Activated CD4-positive, alpha-beta T cell treated with anti-CD3 and anti-CD28 coated beads for 36 hours (primary cell): ENCODE data around the gene BEST1. TPM values are rescaled to one million over a fixed set of nuclear protein-coding genes. Genes with fewer than 3 reads are reported as not detected.
A peak's percentile ranks its signal among the peaks of the same experiment; 100 is the strongest.

Experiments used
- ATAC-seq: fragments of 200-7000 bp; cut with Tn5 transposase; one replicate; pipeline ENCODE4 v1.10.0; 2021; ENCODE audit warnings: mild to moderate bottlenecking, moderate library complexity
- CTCF ChIA-PET: fragments of 350-600 bp; sonication (Branson Sonifier 250); formaldehyde crosslinking; loops from one replicate; lab custom pipeline; 2021; ENCODE audit warnings: antibody characterized with exemption; lab: Charles Lee
- POLR2A ChIA-PET: fragments of 350-600 bp; sonication (Branson Sonifier 250); formaldehyde crosslinking; loops from one replicate; lab custom pipeline; 2021; ENCODE audit warnings: antibody characterized with exemption, inconsistent platforms; lab: Charles Lee
- DNase-seq: peaks from one replicate; pipeline ENCODE4 v3.0.0-alpha.2; 2020
- H3K27ac Mint-ChIP-seq: one replicate; pipeline ENCODE4 v1.8.0; 2021; ENCODE audit warnings: mixed read lengths
- H3K27me3 Mint-ChIP-seq: one replicate; pipeline ENCODE4 v1.8.0; 2021; ENCODE audit warnings: mixed read lengths
- H3K36me3 Mint-ChIP-seq: one replicate; pipeline ENCODE4 v1.8.0; 2021; ENCODE audit warnings: low read depth, mixed read lengths
- H3K4me1 Mint-ChIP-seq: one replicate; pipeline ENCODE4 v1.8.0; 2021; ENCODE audit warnings: mixed read lengths
- H3K4me3 Mint-ChIP-seq: one replicate; pipeline ENCODE4 v1.8.0; 2021; ENCODE audit warnings: mild to moderate bottlenecking, moderate library complexity, mixed read lengths
- H3K9me3 Mint-ChIP-seq: one replicate; pipeline ENCODE4 v1.8.0; 2021; ENCODE audit warnings: low read depth, mixed read lengths
- intact Hi-C, 2 experiments: fragments of 100-400 bp; cut with DNase I in 1 of 2; cut with micrococcal nuclease in 1 of 2; formaldehyde crosslinking; loops; one replicate each; pipeline versions ENCODE4 v1.14.2 to v1.15.1; 2022 to 2024; cut with DNase I, micrococcal nuclease
- total RNA-seq, 2 experiments: library from RNA; stranded (reverse); gene quantifications; one replicate each; pipeline ENCODE4 v1.2.3, GENCODE V29; 2021

Gene BEST1
- total RNA-seq: under 1 TPM; 0.37 to 0.65 TPM

GRCh38 chr11:61950035-61950547 lies at the start of gene BEST1:
Gene BEST1, plus strand, starts transcription at chr11:61950351. Its CDS starts 1,456 bp downstream, at chr11:61951807.
- ChIA-PET POLR2A (interaction anchor here (1.0 to 1.2 kb wide), 2 partner anchors 13 to 18 kb away, joined by 3 to 5 read pairs; partner anchors contain the start of gene FTH1), CTCF (interaction anchor here (0.6 to 5.9 kb wide), 12 partner anchors 13 to 158 kb away, joined by 3 to 67 read pairs (median 4); no protein-coding TSS in a partner anchor)
- H3K4me1 Mint-ChIP-seq: peaks cover 5% of the 10 kb centered on the region
- DNase-seq (no peak), ATAC-seq (no peak)
- peaks cover 12% of the 10 kb centered on the region for H3K27me3 Mint-ChIP-seq
- H3K4me3 Mint-ChIP-seq: no peak within 1 kb of the TSS
- peak within 1 kb of the TSS; percentile 72 for H3K27ac Mint-ChIP-seq
- no peaks in the 10 kb centered on the region for H3K36me3 Mint-ChIP-seq
- no peaks in the 10 kb centered on the region for H3K9me3 Mint-ChIP-seq
- intact Hi-C loops: no loop called here

- intact Hi-C loops: no loop called here
- ATAC-seq (no peak), DNase-seq (no peak)
- POLR2A ChIA-PET: no interaction called here
- H3K9me3 Mint-ChIP-seq: no peaks in the 10 kb centered on the region
- H3K36me3 Mint-ChIP-seq: no peaks in the 10 kb centered on the region
- no peak overlapping the region for H3K27ac Mint-ChIP-seq
- H3K4me3 Mint-ChIP-seq: no peak overlapping the region
- H3K4me1 Mint-ChIP-seq: peaks cover 3% of the 10 kb centered on the region
- no peaks in the 10 kb centered on the region for H3K27me3 Mint-ChIP-seq
- CTCF ChIA-PET: interaction anchor here (0.5 to 11.6 kb wide), 6 partner anchors 41 to 1636 kb away, joined by 4 to 232 read pairs (median 38); no protein-coding TSS in a partner anchor
Observed at GRCh38 chr11:61901397-61901796, 48.8 kb upstream of the BEST1 start.

- Mint-ChIP-seq H3K36me3 (no peaks in the 10 kb centered on the region), H3K27me3 (no peaks in the 10 kb centered on the region), H3K27ac (no peak overlapping the region), H3K9me3 (no peaks in the 10 kb centered on the region), H3K4me3 (no peak overlapping the region), H3K4me1 (peaks cover 3% of the 10 kb centered on the region)
- DNase-seq (no peak), ATAC-seq (no peak)
- intact Hi-C loops: no loop called here
- POLR2A ChIA-PET: no interaction called here
- CTCF ChIA-PET: interaction anchor here (0.7 to 11.6 kb wide), 9 partner anchors 21 to 375 kb away, joined by 3 to 232 read pairs (median 4); no protein-coding TSS in a partner anchor
Observed at GRCh38 chr11:61902313-61902712, 47.8 kb upstream of the BEST1 start.

GRCh38 chr11:61903845-61904244 lies 46.3 kb upstream of the BEST1 start:
- CTCF ChIA-PET: interaction anchor here (8.9 to 11.6 kb wide), 3 partner anchors 43 to 204 kb away, joined by 70 to 232 read pairs (median 151); no protein-coding TSS in a partner anchor
- DNase-seq (no peak), ATAC-seq (no peak)
- intact Hi-C loops: no loop called here
- POLR2A ChIA-PET: no interaction called here
- no peaks in the 10 kb centered on the region for H3K9me3 Mint-ChIP-seq
- H3K27me3 Mint-ChIP-seq: no peaks in the 10 kb centered on the region
- no peak overlapping the region for H3K4me3 Mint-ChIP-seq
- no peak overlapping the region for H3K27ac Mint-ChIP-seq
- no peaks in the 10 kb centered on the region for H3K36me3 Mint-ChIP-seq
- H3K4me1 Mint-ChIP-seq: peaks cover 3% of the 10 kb centered on the region

GRCh38 chr11:61904539-61905048 lies 45.6 kb upstream of the BEST1 start:
- H3K9me3 Mint-ChIP-seq: no peaks in the 10 kb centered on the region
- intact Hi-C loops: no loop called here

GRCh38 chr11:61905067-61905696 lies 45.0 kb upstream of the BEST1 start:
- DNase-seq: no peak
- Mint-ChIP-seq H3K36me3 (no peaks in the 10 kb centered on the region), H3K27ac (no peak overlapping the region), H3K9me3 (no peaks in the 10 kb centered on the region), H3K4me1 (no peaks in the 10 kb centered on the region), H3K27me3 (no peaks in the 10 kb centered on the region), H3K4me3 (no peak overlapping the region)
- intact Hi-C loops: no loop called here
- ATAC-seq: no peak
- ChIA-PET CTCF (interaction anchor here (10.7 to 11.6 kb wide), 2 partner anchors 179 to 203 kb away, joined by 151 to 232 read pairs; no protein-coding TSS in a partner anchor), POLR2A (no interaction called here)

More at GRCh38 chr11:61904539-61905048, 45.6 kb upstream of the BEST1 start:
- H3K27me3 Mint-ChIP-seq: no peaks in the 10 kb centered on the region
- DNase-seq (peak; percentile 57), ATAC-seq (peak; percentile 81)
- H3K27ac Mint-ChIP-seq: no peak overlapping the region
- no peaks in the 10 kb centered on the region for H3K4me1 Mint-ChIP-seq
- ChIA-PET POLR2A (no interaction called here), CTCF (interaction anchor here (10.7 to 11.6 kb wide), 2 partner anchors 180 to 203 kb away, joined by 151 to 232 read pairs; no protein-coding TSS in a partner anchor)
- no peaks in the 10 kb centered on the region for H3K36me3 Mint-ChIP-seq
- H3K4me3 Mint-ChIP-seq: no peak overlapping the region

- H3K27ac Mint-ChIP-seq: no peak overlapping the region
- no peaks in the 10 kb centered on the region for H3K9me3 Mint-ChIP-seq
- no peaks in the 10 kb centered on the region for H3K4me1 Mint-ChIP-seq
- ChIA-PET POLR2A (no interaction called here), CTCF (interaction anchor here (10.7 to 11.6 kb wide), 2 partner anchors 178 to 202 kb away, joined by 151 to 232 read pairs; no protein-coding TSS in a partner anchor)
- H3K4me3 Mint-ChIP-seq: no peak overlapping the region
- no peaks in the 10 kb centered on the region for H3K36me3 Mint-ChIP-seq
- H3K27me3 Mint-ChIP-seq: no peaks in the 10 kb centered on the region
- no peak for ATAC-seq
- intact Hi-C loops: no loop called here
- DNase-seq: no peak
Observed at GRCh38 chr11:61905801-61906521, 44.2 kb upstream of the BEST1 start.

GRCh38 chr11:61906522-61906909 lies 43.6 kb upstream of the BEST1 start:
- H3K27me3 Mint-ChIP-seq: no peaks in the 10 kb centered on the region
- H3K36me3 Mint-ChIP-seq: no peaks in the 10 kb centered on the region
- no peak overlapping the region for H3K27ac Mint-ChIP-seq
- ChIA-PET CTCF (interaction anchor here (2.5 kb wide), 1 partner anchor 41 kb away, joined by 8 read pairs; no protein-coding TSS in a partner anchor), POLR2A (no interaction called here)
- H3K4me3 Mint-ChIP-seq: no peak overlapping the region
- ATAC-seq: no peak
- intact Hi-C loops: no loop called here
- H3K4me1 Mint-ChIP-seq: no peaks in the 10 kb centered on the region
- DNase-seq: no peak
- no peaks in the 10 kb centered on the region for H3K9me3 Mint-ChIP-seq

- no peaks in the 10 kb centered on the region for H3K9me3 Mint-ChIP-seq
- CTCF ChIA-PET: interaction anchor here (1.5 to 2.5 kb wide), 3 partner anchors 9 to 110 kb away, joined by 3 to 9 read pairs (median 8); no protein-coding TSS in a partner anchor
- intact Hi-C loops: no loop called here
- no peak for DNase-seq
- H3K27ac Mint-ChIP-seq: no peak overlapping the region
- POLR2A ChIA-PET: no interaction called here
- H3K36me3 Mint-ChIP-seq: no peaks in the 10 kb centered on the region
- H3K4me3 Mint-ChIP-seq: no peak overlapping the region
- no peak for ATAC-seq
- H3K4me1 Mint-ChIP-seq: no peaks in the 10 kb centered on the region
- no peaks in the 10 kb centered on the region for H3K27me3 Mint-ChIP-seq
Observed at GRCh38 chr11:61907282-61907681, 42.9 kb upstream of the BEST1 start.

GRCh38 chr11:61907871-61908729 lies 42.1 kb upstream of the BEST1 start:
- ATAC-seq (no peak), DNase-seq (no peak)
- no peak overlapping the region for H3K27ac Mint-ChIP-seq
- H3K4me3 Mint-ChIP-seq: no peak overlapping the region
- intact Hi-C loops: no loop called here
- no peaks in the 10 kb centered on the region for H3K36me3 Mint-ChIP-seq
- H3K4me1 Mint-ChIP-seq: no peaks in the 10 kb centered on the region
- ChIA-PET CTCF (interaction anchor here (0.6 to 2.5 kb wide), 4 partner anchors 10 to 589 kb away, joined by 3 to 9 read pairs (median 6); no protein-coding TSS in a partner anchor), POLR2A (no interaction called here)
- H3K9me3 Mint-ChIP-seq: no peaks in the 10 kb centered on the region
- no peaks in the 10 kb centered on the region for H3K27me3 Mint-ChIP-seq
